GM18517 (cell line): ENCODE data around the gene NSMCE3.

Source experiments
- ATAC-seq: cut with Tn5 transposase; IDR thresholded peaks from one replicate; pipeline ENCODE4 v1.9.1; 2021; ENCODE audit warnings: mild to moderate bottlenecking, moderate library complexity; ENCODE audit not compliant: unreplicated experiment

NSMCE3 gene

GRCh38 chr15:29222129-29222853 is 47.3 kb downstream of the NSMCE3 start:
- no peak for ATAC-seq

- ATAC-seq, result no peak
Observed at GRCh38 chr15:29220852-29221251, 48.8 kb downstream of the NSMCE3 start.

GRCh38 chr15:29216955-29217354 is 52.7 kb downstream of the NSMCE3 start:
- ATAC-seq, result no peak
